ENCODE data around the gene GOSR1.
"Not testable (repeated sequence)": the region's sequence is repeated elsewhere in the genome, so short reads cannot be mapped to it uniquely, and the experiment has no call there.

Gene GOSR1

DNA sequence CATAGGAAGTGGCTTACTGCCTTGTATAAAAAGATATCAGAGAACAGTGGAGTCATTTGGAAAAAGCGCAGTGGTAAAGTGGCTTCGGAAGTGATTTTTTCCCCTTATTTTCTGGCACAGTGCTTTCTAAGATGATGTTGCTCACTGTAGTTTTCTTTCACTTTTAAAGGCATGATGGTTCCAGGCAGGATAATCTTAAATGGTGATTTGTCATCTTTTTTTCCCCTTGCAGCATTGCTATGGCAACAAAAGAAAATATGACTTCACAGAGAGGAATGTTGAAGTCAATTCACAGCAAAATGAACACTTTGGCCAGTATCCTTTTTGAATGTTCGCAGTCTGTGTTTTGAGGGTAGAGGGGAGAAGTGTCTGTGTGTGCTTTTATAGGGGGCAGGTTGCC, 42.5 kb downstream of the GOSR1 start:
- peak overlapping the region; percentile 8; the same call in 1 of the 2 replicates for H3K4me3 ChIP-seq (ENCODE audit: low read length)
- TF ChIP-seq, protein P1, sequence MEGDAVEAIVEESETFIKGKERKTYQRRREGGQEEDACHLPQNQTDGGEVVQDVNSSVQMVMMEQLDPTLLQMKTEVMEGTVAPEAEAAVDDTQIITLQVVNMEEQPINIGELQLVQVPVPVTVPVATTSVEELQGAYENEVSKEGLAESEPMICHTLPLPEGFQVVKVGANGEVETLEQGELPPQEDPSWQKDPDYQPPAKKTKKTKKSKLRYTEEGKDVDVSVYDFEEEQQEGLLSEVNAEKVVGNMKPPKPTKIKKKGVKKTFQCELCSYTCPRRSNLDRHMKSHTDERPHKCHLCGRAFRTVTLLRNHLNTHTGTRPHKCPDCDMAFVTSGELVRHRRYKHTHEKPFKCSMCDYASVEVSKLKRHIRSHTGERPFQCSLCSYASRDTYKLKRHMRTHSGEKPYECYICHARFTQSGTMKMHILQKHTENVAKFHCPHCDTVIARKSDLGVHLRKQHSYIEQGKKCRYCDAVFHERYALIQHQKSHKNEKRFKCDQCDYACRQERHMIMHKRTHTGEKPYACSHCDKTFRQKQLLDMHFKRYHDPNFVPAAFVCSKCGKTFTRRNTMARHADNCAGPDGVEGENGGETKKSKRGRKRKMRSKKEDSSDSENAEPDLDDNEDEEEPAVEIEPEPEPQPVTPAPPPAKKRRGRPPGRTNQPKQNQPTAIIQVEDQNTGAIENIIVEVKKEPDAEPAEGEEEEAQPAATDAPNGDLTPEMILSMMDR (conservative IDR thresholded peaks at IDR 0.05; ENCODE audit: low read length), result no peak
- peak; percentile 90 for DNase-seq (ENCODE audit: low read depth)

DNA sequence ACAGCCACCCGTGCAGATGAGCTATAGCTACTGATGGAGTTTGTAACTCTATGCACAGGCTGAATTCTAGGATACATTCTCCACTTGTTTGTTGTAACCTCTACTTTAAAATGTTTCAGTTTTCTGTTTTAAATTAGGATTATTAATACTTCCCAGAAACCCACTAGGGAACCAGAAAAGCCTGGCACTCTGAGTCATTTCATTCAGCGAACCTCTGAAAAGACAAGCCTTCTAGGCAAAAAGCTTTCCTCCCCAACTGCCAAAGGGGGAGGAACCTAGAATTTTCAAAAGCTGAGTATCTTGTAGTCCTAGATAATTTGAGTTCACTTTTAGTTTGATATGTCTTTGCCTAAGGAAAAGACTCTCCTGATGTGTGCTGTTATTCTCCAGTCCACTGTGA, 43.2 kb downstream of the GOSR1 start:
- H3K4me3 ChIP-seq (ENCODE audit: low read length), result no peak overlapping the region
- DNase-seq (ENCODE audit: low read depth), result peak; percentile 76
- TF ChIP-seq, protein P1 (conservative IDR thresholded peaks at IDR 0.05; ENCODE audit: low read length), result no peak

DNA sequence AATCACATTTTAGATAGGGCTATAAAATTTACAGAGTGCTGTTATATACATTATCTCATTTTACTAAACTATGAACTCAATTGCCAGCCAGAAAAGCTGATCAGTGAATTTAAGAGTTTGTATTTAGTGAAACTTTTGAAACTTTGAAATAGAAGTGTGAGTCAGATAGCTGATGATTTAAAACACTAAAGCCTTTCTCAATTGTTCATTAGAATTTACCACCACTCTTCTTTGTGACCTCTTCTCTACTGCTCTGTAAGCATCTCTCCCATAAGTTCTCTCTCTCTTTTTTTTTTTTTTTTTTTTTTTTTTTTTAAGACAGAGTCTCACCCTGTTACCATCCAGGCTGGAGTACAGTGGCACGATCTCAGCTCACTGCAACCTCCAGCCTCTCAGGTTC, 43.7 kb downstream of the GOSR1 start:
- peak; percentile 8 for DNase-seq (ENCODE audit: low read depth)
- H3K4me3 ChIP-seq (ENCODE audit: low read length), result no peak overlapping the region
- TF ChIP-seq, protein P1 (conservative IDR thresholded peaks at IDR 0.05; ENCODE audit: low read length), result no peak

DNA sequence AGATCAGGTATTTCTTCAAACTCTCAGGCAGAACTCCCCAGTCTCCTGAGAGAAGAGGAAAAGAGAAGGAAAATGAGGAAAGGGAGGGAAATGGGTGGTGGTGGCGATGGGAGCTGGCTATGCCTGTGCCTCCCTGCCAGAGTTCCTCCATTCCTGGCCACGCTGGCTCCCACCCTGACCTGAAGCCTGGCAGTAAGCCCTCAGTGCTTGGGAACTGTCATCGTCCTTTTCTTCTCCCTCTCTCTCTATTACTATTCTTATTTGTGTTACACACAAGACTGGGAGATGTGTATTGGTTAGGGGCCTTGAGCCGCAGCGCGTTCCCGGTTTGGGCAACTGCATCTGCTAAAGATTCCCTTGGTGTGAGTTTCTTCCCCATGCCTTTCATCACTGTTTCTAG, 44.6 kb downstream of the GOSR1 start:
- no peak for DNase-seq (ENCODE audit: low read depth)
- no peak overlapping the region for H3K4me3 ChIP-seq (ENCODE audit: low read length)
- TF ChIP-seq, protein P1 (conservative IDR thresholded peaks at IDR 0.05; ENCODE audit: low read length), result no peak

DNA sequence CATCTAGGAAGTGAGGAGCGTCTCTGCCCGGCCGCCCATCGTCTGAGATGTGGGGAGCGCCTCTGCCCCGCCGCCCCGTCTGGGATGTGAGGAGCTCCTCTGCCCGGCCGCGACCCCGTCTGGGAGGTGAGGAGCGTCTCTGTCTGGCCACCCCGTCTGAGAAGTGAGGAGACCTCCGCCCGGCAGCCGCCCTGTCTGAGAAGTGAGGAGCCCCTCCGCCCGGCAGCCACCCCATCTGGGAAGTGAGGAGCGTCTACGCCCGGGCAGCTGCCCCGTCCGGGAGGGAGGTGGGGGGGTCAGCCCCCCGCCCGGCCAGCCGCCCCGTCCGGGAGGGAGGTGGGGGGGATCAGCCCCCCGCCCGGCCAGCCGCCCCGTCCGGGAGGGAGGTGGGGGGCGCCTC, 46.0 kb downstream of the GOSR1 start:
- not testable (repeated sequence) for H3K4me3 ChIP-seq (ENCODE audit: low read length); DNase-seq (ENCODE audit: low read depth)

DNA sequence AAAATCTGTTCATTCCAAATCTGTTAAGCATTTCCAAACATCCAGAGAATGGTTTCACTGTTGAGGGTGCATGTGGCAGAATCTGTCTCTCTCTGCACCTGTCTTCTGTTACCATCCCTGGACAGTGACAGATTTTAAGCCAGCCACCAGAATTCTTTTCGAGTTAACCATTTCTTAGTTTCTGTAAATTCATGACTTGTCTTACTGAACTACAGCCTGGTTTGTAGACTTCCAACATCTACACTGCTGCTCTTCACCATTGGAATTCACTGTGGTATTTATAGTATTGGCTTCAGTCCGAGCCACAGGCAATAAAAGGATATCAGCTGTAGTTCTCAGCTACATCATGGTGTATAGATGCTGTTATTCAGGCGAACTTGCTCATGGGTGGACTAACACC, 47.6 kb downstream of the GOSR1 start:
- TF ChIP-seq, protein P1 (conservative IDR thresholded peaks at IDR 0.05; ENCODE audit: low read length), result no peak
- DNase-seq (ENCODE audit: low read depth), result peak; percentile 71
- H3K4me3 ChIP-seq (ENCODE audit: low read length), result no peak overlapping the region

DNA sequence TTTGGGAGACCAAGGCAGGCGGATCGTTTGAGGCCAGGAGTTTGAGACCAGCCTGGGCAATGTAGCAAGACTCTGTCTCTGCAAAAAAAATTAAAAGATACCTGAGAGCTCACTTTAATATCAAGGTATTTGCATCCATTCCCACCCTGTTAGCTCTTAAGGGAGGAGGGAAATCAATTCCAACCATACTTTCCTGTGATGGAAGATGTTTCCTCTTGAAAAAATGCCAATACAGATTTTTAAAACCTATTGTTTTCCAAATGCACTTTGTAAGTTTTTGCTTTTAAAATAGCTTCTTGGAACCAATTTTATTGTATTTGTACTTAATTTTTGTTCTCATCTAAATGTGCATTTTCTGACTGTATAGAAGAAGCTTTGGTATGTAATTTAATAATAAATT, 49.2 kb downstream of the GOSR1 start:
- DNase-seq (ENCODE audit: low read depth), result no peak
- no peak overlapping the region for H3K4me3 ChIP-seq (ENCODE audit: low read length)
- TF ChIP-seq, protein P1 (conservative IDR thresholded peaks at IDR 0.05; ENCODE audit: low read length), result no peak

DNA sequence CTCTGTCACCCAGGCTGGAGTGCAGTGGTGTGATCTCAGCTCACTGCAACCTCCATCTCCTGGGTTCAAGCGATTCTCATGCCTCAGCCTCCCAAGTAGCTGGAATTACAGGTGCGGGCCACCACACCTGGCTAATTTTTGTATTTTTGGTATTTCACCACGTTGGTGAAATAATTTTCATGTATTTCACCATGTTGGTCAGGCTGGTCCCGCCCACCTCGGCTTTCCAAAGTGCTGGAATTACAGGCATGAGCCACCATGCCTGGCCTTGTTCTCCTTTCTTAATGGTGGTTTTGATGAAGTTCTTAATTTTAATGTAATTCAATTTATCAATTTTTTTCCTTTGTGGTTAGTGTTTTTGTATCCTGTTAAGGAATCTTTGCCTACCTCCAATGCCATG, 51.5 kb downstream of the GOSR1 start:
- not testable (repeated sequence) for H3K4me3 ChIP-seq (ENCODE audit: low read length); DNase-seq (ENCODE audit: low read depth)

All from AG10803 (cell line).